Measurements from ENCODE around the gene USP20.

USP20 gene

GRCh38 chr9:129858167-129858962 lies 23.1 kb downstream of the USP20 start:
- DNase-seq, result no peak

GRCh38 chr9:129860653-129861446 lies 25.6 kb downstream of the USP20 start:
- no peak for DNase-seq

GRCh38 chr9:129861447-129861827 lies 26.2 kb downstream of the USP20 start:
- DNase-seq, result no peak

GRCh38 chr9:129863059-129863690 lies 27.9 kb downstream of the USP20 start:
- no peak for DNase-seq

GRCh38 chr9:129864991-129865647 lies 29.9 kb downstream of the USP20 start:
- no peak for DNase-seq

- DNase-seq, result no peak
Observed at GRCh38 chr9:129865668-129866320, 30.5 kb downstream of the USP20 start.

- DNase-seq, result no peak
Observed at GRCh38 chr9:129866394-129867135, 31.3 kb downstream of the USP20 start.

GRCh38 chr9:129867136-129868022 lies 32.1 kb downstream of the USP20 start:
- DNase-seq, result no peak

GRCh38 chr9:129868023-129868871 lies 33.0 kb downstream of the USP20 start:
- DNase-seq, result no peak

GRCh38 chr9:129868872-129869486 lies 33.7 kb downstream of the USP20 start:
- DNase-seq, result no peak

- DNase-seq, result no peak
Observed at GRCh38 chr9:129869585-129870501, 34.6 kb downstream of the USP20 start.

- DNase-seq, result no peak
Observed at GRCh38 chr9:129871046-129871445, 35.8 kb downstream of the USP20 start.

GRCh38 chr9:129873563-129874190 lies 38.4 kb downstream of the USP20 start:
- no peak for DNase-seq

- DNase-seq, result no peak
Observed at GRCh38 chr9:129874261-129875101, 39.2 kb downstream of the USP20 start.

GRCh38 chr9:129875181-129875611 lies 39.9 kb downstream of the USP20 start:
- no peak for DNase-seq

- DNase-seq, result no peak
Observed at GRCh38 chr9:129875687-129876395, 40.6 kb downstream of the USP20 start.
